Fibroblast of skin of left quadriceps (primary cell): ENCODE data around the gene AGRN.
"Not testable (repeated sequence)": the region's sequence is repeated elsewhere in the genome, so short reads cannot be mapped to it uniquely, and the experiment has no call there.

ENCODE experiments used
- DNase-seq, 2 experiments: peaks; one replicate each; pipeline ENCODE4 v3.0.0-alpha.2; 2013; ENCODE audit warnings: low read depth in 2 of 2

The AGRN gene

DNA sequence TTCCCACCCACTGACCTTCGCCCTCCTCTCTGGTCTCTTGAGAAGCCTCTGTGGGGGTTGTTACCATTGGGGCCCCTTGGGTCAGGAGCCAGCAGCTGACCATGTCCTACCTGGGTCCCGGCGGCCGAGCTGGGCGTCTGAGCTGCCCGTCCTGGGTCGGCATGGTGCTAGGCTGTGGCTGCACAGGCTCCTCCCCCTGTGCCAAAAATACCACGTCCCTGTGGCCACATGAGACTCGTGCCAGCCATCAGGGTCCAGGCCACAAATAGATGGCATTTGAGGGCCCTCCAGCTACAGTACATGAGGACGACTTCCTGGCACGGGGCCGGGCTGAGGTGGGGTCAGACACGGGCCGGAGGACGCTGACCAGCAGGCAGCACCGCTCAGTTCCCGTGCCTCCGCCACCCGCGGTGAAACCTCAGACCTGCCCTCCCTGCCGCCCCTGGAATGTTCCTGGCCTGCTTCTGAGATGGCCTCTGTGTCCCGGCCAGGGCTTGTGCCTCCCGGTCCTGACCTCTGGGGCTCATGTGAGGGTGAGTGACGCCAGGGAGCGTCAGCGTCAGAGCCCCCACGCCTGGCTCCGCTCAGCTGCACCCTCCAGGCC, 37.9 kb upstream of the AGRN start, which contains the start of gene PERM1:
TSS of gene PERM1 (minus strand) at position 139 of the 604 bp plus-strand sequence. CDS start 1,064 bp downstream, outside the sequence.
- DNase-seq = no peak

DNA sequence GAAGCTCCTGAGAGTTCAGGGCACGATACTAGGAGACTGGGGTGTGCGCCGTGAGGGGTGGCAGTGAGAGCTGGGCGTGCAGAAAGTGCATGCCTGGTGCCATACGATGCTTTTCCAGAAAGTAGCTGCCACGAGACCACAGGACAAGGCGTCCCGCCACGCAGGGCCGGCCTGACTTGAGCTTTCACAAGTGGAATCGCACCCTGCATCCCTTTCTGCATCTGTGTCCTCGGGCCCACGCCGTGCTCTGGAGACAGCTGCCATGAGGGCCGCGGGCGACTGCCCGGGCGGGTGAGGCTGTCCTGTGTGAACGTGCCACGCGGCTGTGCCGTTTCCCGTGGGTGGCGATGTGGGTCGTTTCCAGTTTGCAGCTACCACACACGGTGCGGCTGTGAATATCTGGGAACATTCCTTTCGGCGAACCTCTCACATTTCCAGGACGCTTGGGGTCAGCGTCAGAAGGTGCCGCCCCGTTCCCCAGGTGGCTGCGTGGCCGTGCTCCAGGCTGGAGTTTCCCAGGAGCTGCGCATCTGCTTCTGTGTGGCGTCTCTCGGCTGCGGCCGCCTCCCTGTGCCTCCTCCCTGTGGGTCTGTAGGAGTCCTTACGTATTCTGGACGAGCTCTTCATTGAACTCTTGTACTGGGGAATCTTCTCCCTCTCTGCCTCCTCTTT, 37.0 kb upstream of the AGRN start:
- no peak for DNase-seq

DNA sequence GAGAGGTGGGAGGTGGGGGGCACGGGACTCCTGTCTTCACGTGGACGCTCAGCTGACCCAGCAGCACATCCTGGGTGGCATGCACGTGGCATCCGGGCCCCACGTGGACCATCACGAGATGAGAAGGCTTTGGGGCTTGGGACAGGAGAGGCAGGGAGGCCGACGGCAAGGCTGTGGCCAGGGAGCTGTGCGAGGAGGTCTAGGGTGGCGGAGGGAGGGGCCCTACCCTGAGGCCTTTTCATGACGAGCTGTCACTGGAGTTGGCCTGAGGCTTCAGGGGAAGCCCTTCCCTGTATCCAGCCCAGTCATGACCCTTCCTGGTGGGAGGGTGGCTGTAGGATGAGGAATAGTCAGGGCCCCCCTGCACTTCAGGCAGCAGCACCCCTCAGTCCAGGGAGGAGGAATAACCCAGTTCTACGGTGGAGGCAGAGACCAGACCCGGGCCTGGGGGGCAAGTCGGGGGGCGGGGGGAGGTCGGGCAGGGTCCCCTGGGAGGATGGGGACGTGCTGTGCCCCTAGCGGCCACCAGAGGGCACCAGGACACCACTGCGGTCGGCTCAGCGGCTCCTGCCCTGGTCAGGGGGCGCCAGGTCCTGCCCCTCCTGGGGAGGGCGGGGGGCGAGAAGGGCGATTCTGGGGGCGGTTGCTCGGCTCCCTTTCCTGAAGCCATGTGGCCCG, 36.0 kb upstream of the AGRN start:
- no peak for DNase-seq

DNA sequence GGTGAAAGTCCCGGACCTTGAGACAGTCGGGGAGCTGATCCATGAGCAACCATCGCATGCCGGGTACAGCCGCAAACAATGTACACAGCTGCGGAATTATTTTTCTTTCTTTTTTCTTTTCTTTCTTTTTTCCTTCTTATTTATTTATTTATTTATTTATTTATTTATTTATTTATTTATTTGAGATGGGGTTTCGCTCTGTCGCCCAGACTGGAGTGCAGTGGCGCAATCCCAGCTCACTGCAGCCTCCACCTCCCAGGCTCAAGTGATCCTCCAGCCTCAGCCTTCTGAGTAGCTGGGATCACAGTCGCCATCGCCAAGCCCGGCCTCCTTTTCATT, 35.5 kb upstream of the AGRN start:
- no peak for DNase-seq

DNA sequence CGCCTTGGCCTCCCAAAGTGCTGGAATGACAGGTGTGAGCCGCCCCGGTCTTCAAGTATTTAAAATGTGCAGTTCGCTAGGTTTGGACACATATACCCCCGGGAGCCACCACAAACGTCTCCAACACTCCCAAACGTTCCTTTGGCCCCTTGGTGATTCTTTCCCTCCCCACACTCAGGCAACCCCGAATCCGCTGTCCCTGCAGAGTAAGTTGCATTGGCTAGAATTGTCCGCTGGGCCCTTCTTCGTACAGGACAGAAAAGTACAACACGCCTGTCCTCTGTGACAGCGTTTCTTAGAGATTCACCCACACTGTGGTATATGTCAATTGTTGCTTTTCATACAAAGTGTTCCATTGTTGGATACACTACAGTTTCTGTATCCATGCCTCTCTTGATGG, 34.8 kb upstream of the AGRN start:
- DNase-seq = no peak

DNA sequence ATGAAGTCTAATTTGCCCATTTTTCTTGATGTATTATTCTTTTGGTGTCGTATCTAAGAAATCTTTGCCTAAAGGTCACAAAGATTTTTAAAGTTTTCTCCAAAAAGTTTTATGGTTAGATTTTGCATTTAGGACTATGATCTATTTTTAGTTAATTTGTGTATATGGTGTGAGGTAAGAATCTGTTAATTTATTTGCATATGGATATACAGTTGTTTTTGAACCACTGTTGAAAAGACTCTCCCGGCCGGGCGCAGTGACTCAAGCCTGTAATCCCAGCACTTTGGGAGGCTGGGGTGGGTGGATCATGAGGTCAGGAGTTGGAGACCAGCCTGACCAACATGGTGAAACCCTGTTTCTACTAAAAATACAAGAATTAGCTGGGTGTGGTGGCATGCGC, 31.9 kb upstream of the AGRN start:
- DNase-seq = not testable (repeated sequence)

DNA sequence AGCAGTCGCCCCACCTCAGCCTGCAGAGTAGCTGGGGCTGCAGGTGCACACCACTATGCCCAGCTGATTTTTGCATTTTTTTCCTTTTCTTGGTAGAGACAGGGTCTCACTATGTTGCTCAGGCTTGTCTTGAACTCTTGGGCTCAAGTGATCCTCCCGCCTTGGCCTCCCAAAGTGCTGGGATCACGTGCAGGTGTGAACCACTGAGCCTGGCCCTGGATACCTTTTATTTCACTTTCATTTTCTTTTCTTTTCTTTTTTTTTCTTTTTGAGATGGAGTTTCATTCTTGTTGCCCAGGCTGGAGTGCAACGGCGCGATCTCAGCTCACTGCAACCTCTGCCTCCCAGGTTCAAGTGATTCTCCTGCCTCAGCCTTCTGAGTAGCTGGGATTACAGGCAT, 28.6 kb upstream of the AGRN start:
- not testable (repeated sequence) for DNase-seq

DNA sequence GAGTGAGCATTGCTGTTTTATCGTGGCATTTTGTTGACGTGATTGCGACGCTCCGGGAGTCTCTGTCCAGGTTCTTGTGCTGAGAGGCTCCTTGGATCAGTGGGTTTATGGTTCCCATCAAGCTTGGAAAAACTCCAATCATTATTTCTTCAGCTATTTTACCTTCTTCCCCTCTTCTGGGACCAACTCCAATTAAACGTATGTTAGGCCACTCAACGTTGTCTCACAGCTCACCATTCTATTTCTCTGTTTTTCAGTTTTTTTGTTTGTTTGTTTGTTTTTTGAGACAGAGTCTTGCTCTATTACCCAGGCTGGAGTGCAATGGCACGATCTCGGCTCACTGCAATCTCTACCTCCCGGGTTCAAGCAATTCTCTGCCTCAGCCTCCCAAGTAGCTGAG, 28.0 kb upstream of the AGRN start:
- no peak for DNase-seq

DNA sequence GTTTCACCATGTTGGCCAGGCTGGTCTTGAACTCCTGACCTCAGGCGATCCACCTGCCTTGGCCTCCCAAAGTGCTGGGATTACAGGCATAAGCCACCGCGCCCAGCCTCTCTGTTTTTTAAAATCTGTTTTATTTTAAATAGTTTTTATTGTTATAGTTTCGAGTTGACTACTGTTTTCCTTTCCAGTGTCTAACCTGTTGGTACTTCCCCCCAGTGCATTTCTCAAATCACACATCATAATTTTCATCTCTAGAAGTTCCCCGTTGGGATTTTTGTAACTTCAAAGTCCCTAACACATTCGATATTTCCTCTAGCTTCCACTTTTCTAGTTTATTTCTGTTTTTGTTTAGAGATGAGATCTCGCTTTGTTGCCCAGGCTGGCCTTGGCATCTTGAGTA, 27.6 kb upstream of the AGRN start:
- no peak for DNase-seq

DNA sequence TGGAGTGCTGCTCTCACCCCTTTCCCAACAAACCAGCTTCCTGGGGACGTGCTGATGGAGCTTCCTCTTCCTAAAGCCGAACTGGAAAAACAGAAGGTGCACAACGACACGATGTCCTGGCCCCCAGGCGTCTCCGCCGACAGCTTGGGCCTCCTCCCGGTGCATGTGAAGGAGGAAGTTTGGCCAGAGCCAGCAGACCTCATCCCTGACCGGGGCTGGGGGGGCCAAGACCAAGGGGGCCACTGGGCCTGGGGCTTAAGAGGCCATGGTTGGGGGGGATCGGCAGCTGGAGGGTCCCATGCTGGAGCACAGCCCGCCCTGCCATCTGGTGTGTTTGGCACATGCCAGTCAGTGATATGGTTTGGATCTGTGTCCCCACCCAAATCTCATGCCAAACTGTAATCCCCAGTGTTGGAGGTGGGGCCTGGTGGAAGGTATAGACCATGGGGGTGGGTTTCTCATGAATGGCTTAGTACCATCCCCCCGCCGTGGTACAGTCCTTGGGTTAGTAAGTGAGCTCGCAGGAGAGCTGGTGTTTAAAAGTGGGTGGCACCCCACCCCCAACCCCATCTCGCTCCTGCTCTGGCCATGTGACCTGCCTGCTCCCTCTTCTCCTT, 26.4 kb upstream of the AGRN start:
- no peak for DNase-seq

DNA sequence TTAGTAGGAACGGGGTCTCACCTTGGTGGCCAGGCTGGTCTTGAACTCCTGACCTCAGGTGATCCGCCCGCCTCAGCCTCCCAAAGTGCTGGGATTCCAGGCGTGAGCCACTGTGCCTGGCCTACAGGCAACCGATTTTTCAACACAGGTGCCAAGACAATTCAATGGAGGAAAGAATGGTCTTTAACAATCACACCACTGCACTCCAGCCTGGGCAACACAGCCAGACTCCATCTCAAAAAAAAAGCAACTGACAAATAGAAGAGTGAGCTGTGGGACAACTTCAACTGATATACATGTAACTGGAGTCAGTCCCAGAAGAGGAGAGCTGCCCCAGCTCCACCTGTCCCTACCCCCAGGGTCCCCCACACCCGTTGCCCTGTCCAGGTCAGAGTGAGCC, 25.4 kb upstream of the AGRN start:
- not testable (repeated sequence) for DNase-seq

DNA sequence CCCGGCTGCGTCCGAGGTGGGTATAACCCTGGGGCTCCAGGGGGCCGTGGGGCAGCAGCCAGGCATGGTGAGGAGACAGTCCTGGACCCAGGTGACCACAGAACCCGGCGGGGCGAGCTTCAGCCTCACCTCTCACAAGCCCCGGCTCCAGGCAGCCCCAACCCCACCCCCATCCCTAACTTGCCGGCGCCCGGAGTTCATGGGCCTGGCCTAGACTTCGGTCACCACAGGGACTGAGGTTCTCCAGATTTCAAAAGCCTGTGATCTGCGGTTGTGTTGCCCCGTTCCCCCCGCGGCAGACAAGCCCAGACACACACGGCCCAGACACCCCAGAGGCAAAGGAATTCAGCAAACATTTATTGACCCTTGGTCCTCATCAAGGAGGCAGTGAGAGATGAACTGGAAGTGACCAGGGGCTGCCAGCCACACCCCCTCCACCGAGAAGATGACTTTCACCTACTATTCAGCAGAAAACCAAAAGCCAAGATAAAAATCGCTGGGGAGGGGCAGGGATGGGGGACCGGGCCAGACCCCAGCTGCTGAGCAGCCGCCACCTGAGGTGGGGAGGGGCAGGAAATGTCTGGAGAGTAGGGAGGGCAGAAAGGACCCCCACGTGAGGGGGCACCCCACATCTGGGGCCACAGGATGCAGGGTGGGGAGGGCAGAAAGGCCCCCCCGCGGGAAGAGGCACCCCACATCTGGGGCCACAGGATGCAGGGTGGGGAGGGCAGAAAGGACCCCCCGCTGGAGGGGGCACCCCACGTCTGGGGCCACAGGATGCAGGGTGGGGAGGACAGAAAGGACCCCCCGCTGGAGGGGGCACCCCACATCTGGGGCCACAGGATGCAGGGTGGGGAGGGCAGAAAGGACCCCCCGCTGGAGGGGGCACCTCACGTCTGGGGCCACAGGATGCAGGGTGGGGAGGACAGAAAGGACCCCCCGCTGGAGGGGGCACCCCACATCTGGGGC, 24.0 kb upstream of the AGRN start:
- no peak for DNase-seq

DNA sequence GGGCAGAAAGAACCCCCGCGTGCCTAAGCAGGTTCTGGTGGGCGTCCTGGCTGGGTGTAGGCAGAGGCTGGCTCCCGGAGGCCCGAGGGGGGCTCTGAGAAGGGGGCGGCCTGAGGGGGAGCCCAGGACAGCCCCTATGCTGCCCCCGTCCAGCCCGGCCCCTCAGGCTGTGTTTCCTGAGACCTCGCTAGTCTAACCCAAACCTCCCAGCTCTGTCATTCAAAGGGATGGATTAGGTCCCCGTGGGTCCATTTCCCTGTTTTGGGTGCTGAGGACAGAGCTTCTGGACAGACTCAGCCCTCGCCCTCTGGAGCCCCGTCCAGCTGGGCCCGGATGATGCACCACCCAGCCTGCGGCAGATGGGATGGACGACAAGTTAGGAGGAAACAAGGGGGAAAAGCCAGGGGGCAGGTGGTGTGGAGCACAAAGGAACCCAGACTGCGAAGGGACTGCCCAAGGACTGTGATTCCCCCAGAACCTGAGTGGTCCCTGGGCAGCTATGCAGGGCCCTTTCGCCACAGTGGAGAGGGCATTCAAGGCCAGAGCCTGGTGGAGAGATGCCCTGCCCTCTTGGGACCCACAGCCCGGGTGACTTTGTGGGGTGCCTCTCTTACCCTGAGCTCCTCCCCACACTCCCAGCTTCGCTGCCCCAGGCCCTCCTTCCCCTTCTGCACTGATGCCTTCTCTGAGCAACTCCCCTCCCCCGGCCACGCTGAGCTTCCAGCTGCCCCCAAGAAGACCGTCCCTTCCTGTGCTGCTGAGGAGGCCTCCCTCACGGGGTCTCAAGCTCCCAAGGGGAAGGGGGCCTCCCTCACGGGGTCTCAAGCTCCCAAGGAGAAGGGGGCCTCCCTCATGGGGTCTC, 22.8 kb upstream of the AGRN start:
- DNase-seq = no peak

DNA sequence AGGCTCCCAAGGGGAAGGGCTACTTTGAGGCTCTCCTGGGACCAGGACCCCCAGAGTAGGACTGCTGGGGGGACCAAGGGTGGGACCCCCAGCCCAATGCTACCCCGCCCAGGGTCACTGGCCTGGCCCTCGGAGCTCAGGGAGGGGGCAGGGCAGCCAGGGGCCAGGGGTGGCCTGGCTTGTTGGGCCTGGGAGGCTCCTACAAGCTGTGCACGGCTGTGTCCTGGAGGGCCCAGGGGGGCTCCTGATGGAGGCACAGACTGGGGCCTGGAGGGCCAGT, 22.3 kb upstream of the AGRN start:
- DNase-seq = no peak

DNA sequence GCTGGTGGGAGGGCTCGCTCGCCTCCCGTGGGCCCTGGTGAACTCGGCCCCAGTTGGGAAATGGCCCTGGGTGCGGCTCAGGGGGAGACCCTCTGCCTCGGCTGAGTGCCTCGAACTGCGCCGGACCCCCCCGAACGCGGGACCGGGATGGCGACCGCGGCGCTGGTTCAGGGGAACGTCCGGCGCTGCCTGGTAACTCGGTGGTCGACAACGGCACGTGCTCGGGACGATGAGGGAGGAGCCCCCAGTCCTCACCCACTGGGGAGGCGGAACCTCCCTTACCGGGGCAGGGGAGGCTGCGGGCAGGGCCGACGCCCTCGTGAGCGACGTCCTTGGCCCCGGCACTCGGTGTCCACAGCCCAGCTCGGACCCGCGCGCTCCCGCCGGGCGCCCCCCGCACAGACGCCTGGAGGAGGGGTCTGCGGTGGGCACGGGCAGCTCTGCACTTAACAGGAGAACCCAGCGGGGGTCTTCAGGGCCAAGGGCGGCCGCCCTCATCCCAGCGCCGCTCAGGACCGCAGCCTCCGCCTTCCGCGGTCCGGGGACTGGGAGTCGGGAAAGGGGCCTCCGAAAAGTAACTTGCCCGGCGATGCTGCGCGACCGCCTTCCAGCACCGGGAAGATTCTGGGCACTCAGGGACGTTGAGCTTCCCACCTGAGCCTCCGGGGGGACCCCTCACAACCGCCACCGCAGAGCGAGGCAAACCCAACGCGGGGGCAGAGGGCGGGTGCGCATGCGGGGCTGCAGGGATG, 21.8 kb upstream of the AGRN start:
- no peak for DNase-seq

DNA sequence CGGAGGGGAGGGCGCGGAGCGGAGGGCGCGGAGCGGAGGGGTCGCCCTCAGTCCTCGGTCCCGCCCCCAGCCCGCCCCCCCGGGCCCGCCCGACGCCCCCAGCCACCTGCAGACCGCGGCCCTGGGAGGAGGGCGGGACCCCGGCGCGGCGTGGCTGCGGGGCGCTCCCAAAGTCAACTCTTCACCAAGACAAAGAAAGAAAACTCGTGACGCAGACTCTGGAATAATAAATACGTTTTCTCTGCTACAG, 21.2 kb upstream of the AGRN start:
- no peak for DNase-seq

DNA sequence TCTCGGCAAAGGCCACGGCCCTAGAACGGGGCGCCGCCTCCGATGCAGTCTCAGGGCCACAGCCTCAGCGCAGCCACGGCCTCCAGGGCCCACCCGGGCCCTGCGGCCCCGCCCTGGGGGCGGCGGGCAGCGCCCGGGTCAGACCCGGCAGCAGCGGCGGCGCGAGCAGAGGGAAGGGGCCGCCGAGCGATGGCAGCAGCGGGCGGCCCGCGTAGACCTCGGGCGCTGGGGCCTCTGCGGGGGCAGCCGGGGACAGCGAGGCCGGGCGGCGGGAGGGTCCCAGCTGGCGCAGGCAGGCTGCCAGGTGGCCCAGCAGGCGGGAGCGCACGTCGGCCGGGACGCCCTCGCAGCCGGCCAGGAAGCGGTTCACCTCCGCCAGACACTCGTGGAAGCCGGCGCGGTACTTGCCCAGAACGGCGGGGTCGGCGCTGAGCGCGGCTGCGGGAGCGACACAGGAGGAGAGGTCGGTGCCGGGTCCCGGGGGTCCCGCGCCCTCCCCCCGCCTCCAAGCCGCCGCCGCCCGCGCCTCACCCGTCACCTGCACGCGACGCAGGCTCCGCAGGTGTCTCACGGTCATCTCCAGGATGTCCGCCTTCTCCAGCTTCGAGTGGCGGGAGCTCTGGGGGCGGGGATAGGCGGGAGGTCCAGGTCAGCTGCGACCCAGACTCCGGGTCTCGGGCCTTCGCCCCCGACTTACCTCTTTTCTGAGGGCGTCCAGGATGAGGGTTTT, 20.8 kb upstream of the AGRN start:
- no peak for DNase-seq

DNA sequence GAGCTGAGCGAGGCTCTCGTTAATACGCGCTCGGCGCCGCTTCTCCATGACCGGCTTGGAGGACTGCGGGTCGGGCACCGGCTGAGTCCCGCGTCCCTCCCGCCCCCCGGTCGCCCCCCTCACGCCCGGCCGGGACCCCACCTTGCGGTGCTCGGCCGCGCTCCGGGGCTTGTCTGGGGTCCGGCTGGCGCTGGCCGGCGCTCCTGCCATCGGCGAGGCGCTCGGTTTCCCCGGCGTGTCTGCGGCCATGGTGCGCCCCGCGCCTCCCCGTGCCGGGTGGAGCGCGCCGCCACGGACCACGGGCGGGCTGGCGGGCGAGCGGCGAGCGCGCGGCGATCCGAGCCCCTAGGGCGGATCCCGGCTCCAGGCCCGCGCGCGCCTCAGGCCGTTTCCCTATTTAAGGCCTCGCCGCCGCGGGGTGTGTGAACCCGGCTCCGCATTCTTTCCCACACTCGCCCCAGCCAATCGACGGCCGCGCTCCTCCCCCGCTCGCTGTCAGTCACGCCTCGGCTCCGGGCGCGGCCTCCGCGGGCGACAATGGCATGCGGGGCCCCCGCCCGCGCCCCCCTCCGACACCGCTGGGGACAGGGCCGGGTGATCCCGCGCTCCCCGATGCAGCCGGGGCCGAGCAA, 20.1 kb upstream of the AGRN start, which contains the start of gene HES4:
TSS of gene HES4 (minus strand) at position 373 of the 632 bp plus-strand sequence. CDS start at position 249, 124 bp downstream.
- peak; percentile 76 for DNase-seq

DNA sequence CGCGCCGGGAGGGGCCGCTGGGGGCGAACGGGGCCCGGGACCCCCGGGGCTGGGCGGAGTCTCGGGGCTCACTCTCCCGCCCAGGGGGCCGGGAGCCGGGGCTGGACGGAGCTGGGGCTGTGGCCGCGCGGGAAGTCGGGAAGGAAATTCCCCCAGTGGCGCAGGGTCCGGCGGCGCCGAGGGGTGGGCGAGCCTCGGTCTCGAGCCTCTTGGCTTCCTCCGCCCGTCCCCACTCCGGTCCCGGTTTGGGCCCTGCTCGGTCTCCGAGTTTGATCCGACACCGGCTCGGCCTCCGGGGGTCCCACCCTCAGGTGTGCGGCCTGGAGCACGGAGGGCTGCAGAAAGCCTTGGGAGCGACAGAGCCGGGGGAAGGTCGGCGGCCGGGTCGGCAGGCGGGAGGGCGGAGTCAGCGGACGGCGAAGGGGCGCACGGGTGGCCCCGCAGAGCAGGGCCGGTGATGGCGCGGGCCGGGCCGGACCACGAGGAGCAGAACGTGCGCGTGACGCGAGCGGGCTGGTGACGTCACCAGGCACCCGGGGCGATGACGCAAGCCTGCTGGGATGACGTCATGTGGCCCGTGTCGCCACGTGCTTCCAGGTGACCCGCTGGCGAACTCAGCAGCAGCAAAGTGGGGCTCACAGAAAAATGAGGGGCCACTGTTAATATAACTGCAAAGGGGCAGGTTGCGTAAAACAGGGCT, 19.4 kb upstream of the AGRN start:
- DNase-seq = peak in 1 of 2 experiments; percentile 52
